Measurements from ENCODE around the gene PLAAT2.

GRCh38 chr11:63534076-63534475 lies 29.1 kb downstream of the PLAAT2 start:
- TF ChIP-seq POLR2AphosphoS5 (IDR thresholded peaks at IDR 0.05; ENCODE audit: insufficient read depth in 1 of 2, low read depth in 1 of 2): no peak
- TF ChIP-seq CTCF (IDR thresholded peaks at IDR 0.05): no peak

All from vagina (tissue), 2 donors.